GM12891 (cell line): ENCODE measurements around the gene SP100.
"Not testable (repeated sequence)": the region's sequence is repeated elsewhere in the genome, so short reads cannot be mapped to it uniquely, and the experiment has no call there.

Source experiments
- POLR2AphosphoS5 ChIP-seq: IDR thresholded peaks from 2 replicates; pipeline ENCODE4 v1.6.1; 2011; ENCODE audit warnings: low read depth, low read length, control low read depth
- TAF1 ChIP-seq: IDR thresholded peaks from 2 replicates; pipeline ENCODE4 v1.6.1; 2011; ENCODE audit warnings: low read depth, low read length, control low read depth

DNA sequence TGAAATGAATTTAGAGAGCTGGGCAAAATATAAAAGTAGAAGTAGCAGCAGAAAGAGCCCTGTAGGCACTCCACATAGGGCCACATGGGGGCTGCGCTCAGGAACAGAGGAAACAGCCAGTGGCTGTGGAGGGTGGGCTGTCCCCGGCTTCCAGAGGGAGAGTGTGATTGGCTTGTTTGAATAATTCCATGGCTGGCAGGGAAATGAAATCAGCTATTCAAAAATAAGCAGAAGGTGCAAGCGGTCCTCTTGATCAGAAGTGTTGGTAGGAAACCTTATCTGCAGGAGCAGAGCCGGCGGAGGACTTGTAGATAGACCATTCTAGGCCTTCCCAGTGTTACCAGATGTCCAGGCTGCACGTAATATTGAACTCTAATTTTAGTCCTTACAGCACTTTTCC lies 17.3 kb upstream of the SP100 start:
- TF ChIP-seq TAF1, POLR2AphosphoS5: not testable (repeated sequence)
